SK-N-SH (cell line): Measurements from ENCODE around the gene ARMC10. TPM values are rescaled to one million over a fixed set of nuclear protein-coding genes. Genes with fewer than 3 reads are reported as not detected.
"Not testable (repeated sequence)": the region's sequence is repeated elsewhere in the genome, so short reads cannot be mapped to it uniquely, and the experiment has no call there.

Source experiments
- CTCF ChIA-PET: fragments of 300-600, 350-600 bp; formaldehyde crosslinking; extraction: SDS; loops from one replicate; lab custom pipeline; 2021; lab: Yijun Ruan, JAX
- POLR2A ChIA-PET: fragments of 350-600 bp; sonication (Branson Sonifier 250); formaldehyde crosslinking; extraction: SDS; loops from one replicate; lab custom pipeline; 2020; ENCODE audit warnings: antibody characterized with exemption, inconsistent platforms; lab: Yijun Ruan, JAX
- DNase-seq: peaks from one replicate; pipeline ENCODE4 v3.0.0; 2012
- H2AFZ ChIP-seq: fragments of 200-600 bp; sonication (generic); 2 replicates; pipeline ENCODE4 v1.8.1; 2016; ENCODE audit warnings: antibody characterized with exemption, mild to moderate bottlenecking, low read depth
- H3F3A ChIP-seq: fragments of 200-600 bp; sonication (generic); replicated peaks from 2 replicates; pipeline ENCODE3; 2016; ENCODE audit warnings: antibody characterized with exemption, mild to moderate bottlenecking; ENCODE audit not compliant: insufficient read depth
- H3K27ac ChIP-seq, 2 experiments: fragments of 200-500 bp in 1 of 2; fragments of 200-600 bp in 1 of 2; sonication (Bioruptor generic) in 1 of 2; sonication (generic), shearing (Covaris generic) in 1 of 2; 2 replicates each; pipeline versions ENCODE4 v1.5.1 to v1.6.1; 2014 to 2016; ENCODE audit warnings: low read depth in 2 of 2, inconsistent platforms in 1 of 2, low read length in 1 of 2, mild to moderate bottlenecking in 1 of 2, mixed read lengths in 1 of 2
- H3K27me3 ChIP-seq: fragments of 200-600 bp; sonication (generic), shearing (Covaris generic); 2 replicates; pipeline ENCODE4 v1.6.1; 2016; ENCODE audit warnings: mixed run types; ENCODE audit not compliant: insufficient read depth
- H3K36me3 ChIP-seq, 2 experiments: fragments of 200-500 bp in 1 of 2; fragments of 200-600 bp in 1 of 2; sonication (Bioruptor generic) in 1 of 2; sonication (generic) in 1 of 2; replicated peaks in 1 of 2; 2 replicates each; pipeline versions ENCODE3 to v1.5.1; 2014 to 2016; ENCODE audit warnings: low read length in 1 of 2, mild to moderate bottlenecking in 1 of 2; ENCODE audit not compliant: insufficient read depth in 2 of 2, control insufficient read depth in 1 of 2
- H3K4me1 ChIP-seq, 2 experiments: fragments of 200-500 bp in 1 of 2; fragments of 200-600 bp in 1 of 2; sonication (Bioruptor generic) in 1 of 2; sonication (generic), shearing (Covaris generic) in 1 of 2; 2 replicates each; pipeline versions ENCODE4 v1.5.1 to v1.6.1; 2014 to 2016; ENCODE audit warnings: low read depth in 1 of 2, low read length in 1 of 2, mixed run types in 1 of 2; ENCODE audit not compliant: insufficient read depth in 2 of 2, control insufficient read depth in 1 of 2
- H3K4me2 ChIP-seq: fragments of 200-600 bp; sonication (generic), shearing (Covaris generic); 2 replicates; pipeline ENCODE4 v1.6.1; 2017; ENCODE audit warnings: mixed run types
- H3K4me3 ChIP-seq, 2 experiments: fragments of 200-500 bp in 1 of 2; fragments of 200-600 bp in 1 of 2; sonication (Bioruptor generic) in 1 of 2; sonication (generic), shearing (Covaris generic) in 1 of 2; 2 replicates each; pipeline versions ENCODE4 v1.5.1 to v1.8.1; 2014 to 2016; ENCODE audit warnings: low read depth in 2 of 2, inconsistent platforms in 1 of 2, low read length in 1 of 2, mild to moderate bottlenecking in 1 of 2, mixed read lengths in 1 of 2, moderate library complexity in 1 of 2
- H3K79me2 ChIP-seq: fragments of 200-600 bp; sonication (generic); 2 replicates; pipeline ENCODE4 v1.8.1; 2017; ENCODE audit warnings: mild to moderate bottlenecking; ENCODE audit not compliant: insufficient read depth
- H3K9ac ChIP-seq: fragments of 200-600 bp; sonication (generic); 2 replicates; pipeline ENCODE4 v1.6.1; 2017; ENCODE audit warnings: mixed run types
- H3K9me2 ChIP-seq: fragments of 200-600 bp; sonication (generic); 2 replicates; pipeline ENCODE4 v1.6.1; 2017; ENCODE audit warnings: mixed run types
- H3K9me3 ChIP-seq: fragments of 200-600 bp; sonication (generic); 2 replicates; pipeline ENCODE4 v1.6.1; 2017; ENCODE audit warnings: mixed run types, mild to moderate bottlenecking, moderate library complexity
- H4K20me1 ChIP-seq: fragments of 200-600 bp; sonication (generic); 2 replicates; pipeline ENCODE4 v1.6.1; 2017; ENCODE audit warnings: mild to moderate bottlenecking, mixed run types; ENCODE audit not compliant: insufficient read depth
- CTCF ChIP-seq: fragments of 200-600 bp; sonication (generic); IDR thresholded peaks from 2 replicates; pipeline ENCODE4 v1.6.1; 2017; ENCODE audit warnings: antibody characterized with exemption, mild to moderate bottlenecking, moderate library complexity
- ELF1 ChIP-seq: IDR thresholded peaks from 2 replicates; pipeline ENCODE4 v1.4.0; 2012
- EP300 ChIP-seq, 2 experiments: IDR thresholded peaks; 2 replicates each; pipeline versions ENCODE4 v1.4.0 to v1.6.1; 2012; ENCODE audit warnings: borderline replicate concordance in 1 of 2, low read depth in 1 of 2, low read length in 1 of 2
- EZH2phosphoT487 ChIP-seq: fragments of 200-600 bp; sonication (generic); IDR thresholded peaks from 2 replicates; pipeline ENCODE4 v1.6.1; 2017; ENCODE audit warnings: low read depth, mixed run types, mild to moderate bottlenecking, antibody characterized with exemption, moderate library complexity, borderline replicate concordance
- FOSL2 ChIP-seq: IDR thresholded peaks from 2 replicates; pipeline ENCODE4 v1.4.0; 2012; ENCODE audit warnings: low read depth, mild to moderate bottlenecking, moderate library complexity, borderline replicate concordance
- GATA2 ChIP-seq: sonication (generic); formaldehyde crosslinking; IDR thresholded peaks from 2 replicates; pipeline ENCODE4 v1.5.0; 2020; ENCODE audit warnings: mild to moderate bottlenecking, missing genetic modification reagents
- JUND ChIP-seq: IDR thresholded peaks from 2 replicates; pipeline ENCODE4 v1.4.0; 2012
- MEF2A ChIP-seq: IDR thresholded peaks from 2 replicates; pipeline ENCODE4 v1.4.0; 2012; ENCODE audit warnings: low read depth, borderline replicate concordance
- PBX3 ChIP-seq: IDR thresholded peaks from 2 replicates; pipeline ENCODE4; 2012
- POLR2AphosphoS5 ChIP-seq: IDR thresholded peaks from 2 replicates; pipeline ENCODE4 v1.6.1; 2012; ENCODE audit warnings: low read depth, low read length
- RAD21 ChIP-seq: IDR thresholded peaks from 2 replicates; pipeline ENCODE4 v1.6.1; 2012; ENCODE audit warnings: mild to moderate bottlenecking, low read length
- SIN3A ChIP-seq: IDR thresholded peaks from 2 replicates; pipeline ENCODE4 v1.6.1; 2012; ENCODE audit warnings: low read depth, mild to moderate bottlenecking, low read length, moderate library complexity, borderline replicate concordance
- SMC3 ChIP-seq: IDR thresholded peaks from 2 replicates; pipeline ENCODE4 v1.6.1; 2012; ENCODE audit warnings: low read depth, low read length, improper control_type of control experiment
- TAF1 ChIP-seq: IDR thresholded peaks from 2 replicates; pipeline ENCODE4 v1.6.1; 2012; ENCODE audit warnings: low read depth, mild to moderate bottlenecking, low read length, moderate library complexity, borderline replicate concordance
- TCF12 ChIP-seq: IDR thresholded peaks from 2 replicates; pipeline ENCODE4 v1.4.0; 2012
- TEAD4 ChIP-seq: IDR thresholded peaks from 2 replicates; pipeline ENCODE4 v1.4.0; 2012; ENCODE audit warnings: mild to moderate bottlenecking, borderline replicate concordance; ENCODE audit not compliant: insufficient read depth
- YY1 ChIP-seq: IDR thresholded peaks from 2 replicates; pipeline ENCODE4 v1.4.0; 2012; ENCODE audit warnings: low read depth, mild to moderate bottlenecking
- WGBS: methylation state at CpG from one replicate; pipeline ENCODE4 v1.1.6; 2017; ENCODE audit warnings: low lambda C conversion rate; 5-methylcytosine and 5-hydroxymethylcytosine counted together
- polyA plus RNA-seq, 3 experiments: library from polyadenylated mRNA; depleted of rRNA; stranded (reverse); fragments of >200 nt; gene quantifications; 2 replicates each; pipeline ENCODE4 v1.2.3, GENCODE V29; 2012
- TF ChIP-seq, protein P1 (sequence below): IDR thresholded peaks from 2 replicates; pipeline ENCODE4 v1.4.0; 2012; ENCODE audit warnings: low read depth, borderline replicate concordance

The ARMC10 gene
- polyA plus RNA-seq, 1 of the 3 experiments (the other 2 are of a cell fraction): 43.4 TPM

DNA sequence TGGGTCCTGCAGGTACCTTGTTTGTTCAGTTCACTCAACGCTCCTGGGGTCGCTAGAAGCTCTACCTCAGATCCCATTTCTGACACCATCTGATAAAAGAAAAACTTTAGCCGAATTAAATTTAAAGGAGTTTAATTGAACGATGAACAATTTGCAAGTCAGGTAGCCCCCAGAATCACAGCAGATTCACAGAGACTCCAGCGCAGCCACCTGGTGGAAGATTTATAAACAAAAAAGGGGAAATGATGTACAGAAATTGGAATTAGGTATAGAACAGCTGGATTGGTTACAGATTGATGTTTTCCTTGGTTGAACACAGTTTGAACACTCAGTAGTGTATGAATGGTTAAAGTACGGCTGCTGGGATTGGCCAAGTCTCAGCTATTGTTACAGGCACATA lies 23.4 kb upstream of the ARMC10 start:
- whole genome bisulfite sequencing: 86% methylated on average over 6 of the region's 6 CpGs
- no peaks in the 10 kb centered on the region for H3K4me1 ChIP-seq
- CTCF ChIA-PET: interaction anchor here (3.1 kb wide), 1 partner anchor 10 kb away, joined by 19 read pairs; no protein-coding TSS in a partner anchor

DNA sequence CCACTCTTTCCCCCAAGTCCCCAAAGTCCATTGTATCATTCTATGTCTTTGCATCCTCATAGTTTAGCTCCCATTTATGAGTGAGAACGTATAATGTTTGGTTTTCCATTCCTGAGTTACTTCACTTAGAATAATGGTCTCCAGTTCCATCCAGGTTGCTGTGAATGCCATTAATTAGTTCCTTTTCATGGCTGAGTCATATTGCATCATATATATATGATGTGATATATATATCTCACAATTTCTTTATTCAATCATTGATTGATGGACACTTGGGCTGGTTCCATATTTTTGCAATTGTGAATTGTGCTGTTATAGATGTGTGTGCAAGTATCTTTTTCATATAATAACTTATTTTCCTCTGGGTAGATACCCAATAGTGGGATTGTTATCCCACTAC lies 18.9 kb upstream of the ARMC10 start:
- H4K20me1 ChIP-seq, POLR2A ChIA-PET, H3K9me3 ChIP-seq, H3K4me3 ChIP-seq, H3F3A ChIP-seq, DNase-seq, H3K79me2 ChIP-seq, H2AFZ ChIP-seq, H3K27ac ChIP-seq, H3K9ac ChIP-seq, H3K9me2 ChIP-seq, H3K4me2 ChIP-seq, H3K4me1 ChIP-seq, H3K27me3 ChIP-seq, CTCF ChIA-PET: not testable (repeated sequence)
- H3K36me3 ChIP-seq: peaks cover 0 to 31% of the 10 kb centered on the region in 2 experiments
- WGBS: 94% methylated on average over 1 of the region's 1 CpG

More for the DNA sequence above, 23.4 kb upstream of the ARMC10 start:
- no peaks in the 10 kb centered on the region for H3K79me2 ChIP-seq
- H3K27me3 ChIP-seq: no peaks in the 10 kb centered on the region
- no peak for DNase-seq
- no peak overlapping the region for H2AFZ ChIP-seq
- H3K4me3 ChIP-seq: no peak overlapping the region
- POLR2A ChIA-PET: no interaction called here
- peaks cover 28% of the 10 kb centered on the region for H3K9me3 ChIP-seq
- no peaks in the 10 kb centered on the region for H3K9me2 ChIP-seq
- peaks cover 6 to 67% of the 10 kb centered on the region in 2 experiments for H3K36me3 ChIP-seq
- no peak overlapping the region for H3K9ac ChIP-seq
- TF ChIP-seq SIN3A (no peak), TAF1 (no peak), POLR2AphosphoS5 (no peak), RAD21 (no peak; the same call in 1 of the 2 replicates), CTCF (no peak), YY1 (no peak), TCF12 (no peak), JUND (no peak), EZH2phosphoT487 (no peak), MEF2A (no peak), EP300 (IDR thresholded peaks at IDR 0.05; ENCODE audit: borderline replicate concordance in 1 of 2, low read depth in 1 of 2, low read length in 1 of 2) (no peak), FOSL2 (no peak), SMC3 (no peak), ELF1 (no peak), GATA2 (CRISPR knock-in tag) (no peak), TEAD4 (no peak), PBX3 (no peak)
- TF ChIP-seq, protein P1, sequence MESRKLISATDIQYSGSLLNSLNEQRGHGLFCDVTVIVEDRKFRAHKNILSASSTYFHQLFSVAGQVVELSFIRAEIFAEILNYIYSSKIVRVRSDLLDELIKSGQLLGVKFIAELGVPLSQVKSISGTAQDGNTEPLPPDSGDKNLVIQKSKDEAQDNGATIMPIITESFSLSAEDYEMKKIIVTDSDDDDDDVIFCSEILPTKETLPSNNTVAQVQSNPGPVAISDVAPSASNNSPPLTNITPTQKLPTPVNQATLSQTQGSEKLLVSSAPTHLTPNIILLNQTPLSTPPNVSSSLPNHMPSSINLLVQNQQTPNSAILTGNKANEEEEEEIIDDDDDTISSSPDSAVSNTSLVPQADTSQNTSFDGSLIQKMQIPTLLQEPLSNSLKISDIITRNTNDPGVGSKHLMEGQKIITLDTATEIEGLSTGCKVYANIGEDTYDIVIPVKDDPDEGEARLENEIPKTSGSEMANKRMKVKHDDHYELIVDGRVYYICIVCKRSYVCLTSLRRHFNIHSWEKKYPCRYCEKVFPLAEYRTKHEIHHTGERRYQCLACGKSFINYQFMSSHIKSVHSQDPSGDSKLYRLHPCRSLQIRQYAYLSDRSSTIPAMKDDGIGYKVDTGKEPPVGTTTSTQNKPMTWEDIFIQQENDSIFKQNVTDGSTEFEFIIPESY: no peak
- H3F3A ChIP-seq: peaks cover 6% of the 10 kb centered on the region
- H4K20me1 ChIP-seq: no peaks in the 10 kb centered on the region
- H3K27ac ChIP-seq: no peak overlapping the region
- H3K4me2 ChIP-seq: no peak overlapping the region
